Skin of body (tissue), 2 donors: Measurements from ENCODE around the gene SLC29A2. TPM values are rescaled to one million over a fixed set of nuclear protein-coding genes. Genes with fewer than 3 reads are reported as not detected.
"Not testable (repeated sequence)": the region's sequence is repeated elsewhere in the genome, so short reads cannot be mapped to it uniquely, and the experiment has no call there.

Experiments
- DNase-seq: peaks from one replicate; lab custom pipeline; 2025; lab: John Stamatoyannopoulos, UW
- total RNA-seq: library from RNA; depleted of rRNA; stranded (reverse); fragments of >200 nt; gene quantifications from one replicate; pipeline ENCODE4 v1.2.3, GENCODE V29; 2014

The SLC29A2 gene
- total RNA-seq, 1 donor from 2014 or later: 0.89 TPM

- DNase-seq: no peak
Measured at GRCh38 chr11:66333896-66334604, 37.5 kb downstream of the SLC29A2 start.

- DNase-seq: no peak
Measured at GRCh38 chr11:66333220-66333877, 38.2 kb downstream of the SLC29A2 start.

GRCh38 chr11:66332371-66333219 is 39.0 kb downstream of the SLC29A2 start:
- no peak for DNase-seq

- DNase-seq: no peak
Measured at GRCh38 chr11:66331542-66332370, 39.8 kb downstream of the SLC29A2 start.

GRCh38 chr11:66330931-66331330 is 40.6 kb downstream of the SLC29A2 start:
- DNase-seq: no peak

GRCh38 chr11:66329165-66329673 is 42.3 kb downstream of the SLC29A2 start:
- DNase-seq: no peak

- DNase-seq: peak; percentile 77
Measured at GRCh38 chr11:66328302-66329144, 43.0 kb downstream of the SLC29A2 start.

- no peak for DNase-seq
Measured at GRCh38 chr11:66328031-66328301, 43.6 kb downstream of the SLC29A2 start.

GRCh38 chr11:66327171-66328030 is 44.2 kb downstream of the SLC29A2 start:
- DNase-seq: peak; percentile 26

- peak; percentile 67 for DNase-seq
Measured at GRCh38 chr11:66326261-66327111, 45.1 kb downstream of the SLC29A2 start.

- DNase-seq: no peak
Measured at GRCh38 chr11:66325263-66325671, 46.3 kb downstream of the SLC29A2 start.

GRCh38 chr11:66324664-66325063 is 46.9 kb downstream of the SLC29A2 start:
- no peak for DNase-seq

GRCh38 chr11:66323684-66324083 is 47.9 kb downstream of the SLC29A2 start:
- no peak for DNase-seq

- peak; percentile 20 for DNase-seq
Measured at GRCh38 chr11:66322732-66323427, 48.7 kb downstream of the SLC29A2 start.

GRCh38 chr11:66321606-66322005 is 50.0 kb downstream of the SLC29A2 start:
- no peak for DNase-seq

- not testable (repeated sequence) for DNase-seq
Measured at GRCh38 chr11:66320748-66321147, 50.8 kb downstream of the SLC29A2 start.

- not testable (repeated sequence) for DNase-seq
Measured at GRCh38 chr11:66320289-66320688, 51.3 kb downstream of the SLC29A2 start.

GRCh38 chr11:66318600-66318970 is 53.0 kb downstream of the SLC29A2 start:
- DNase-seq: no peak
